SK-N-SH (cell line): ENCODE results near the gene PARN. TPM values are rescaled to one million over a fixed set of nuclear protein-coding genes. Genes with fewer than 3 reads are reported as not detected.

ENCODE experiments used
- CTCF ChIA-PET: fragments of 300-600, 350-600 bp; formaldehyde crosslinking; extraction: SDS; loops from one replicate; lab custom pipeline; 2021; lab: Yijun Ruan, JAX
- POLR2A ChIA-PET: fragments of 350-600 bp; sonication (Branson Sonifier 250); formaldehyde crosslinking; extraction: SDS; loops from one replicate; lab custom pipeline; 2020; ENCODE audit warnings: antibody characterized with exemption, inconsistent platforms; lab: Yijun Ruan, JAX
- DNase-seq: peaks from one replicate; pipeline ENCODE4 v3.0.0; 2012
- H2AFZ ChIP-seq: fragments of 200-600 bp; sonication (generic); 2 replicates; pipeline ENCODE4 v1.8.1; 2016; ENCODE audit warnings: antibody characterized with exemption, mild to moderate bottlenecking, low read depth
- H3F3A ChIP-seq: fragments of 200-600 bp; sonication (generic); replicated peaks from 2 replicates; pipeline ENCODE3; 2016; ENCODE audit warnings: antibody characterized with exemption, mild to moderate bottlenecking; ENCODE audit not compliant: insufficient read depth
- H3K27ac ChIP-seq, 2 experiments: fragments of 200-500 bp in 1 of 2; fragments of 200-600 bp in 1 of 2; sonication (Bioruptor generic) in 1 of 2; sonication (generic), shearing (Covaris generic) in 1 of 2; 2 replicates each; pipeline versions ENCODE4 v1.5.1 to v1.6.1; 2014 to 2016; ENCODE audit warnings: low read depth in 2 of 2, inconsistent platforms in 1 of 2, low read length in 1 of 2, mild to moderate bottlenecking in 1 of 2, mixed read lengths in 1 of 2
- H3K27me3 ChIP-seq: fragments of 200-600 bp; sonication (generic), shearing (Covaris generic); 2 replicates; pipeline ENCODE4 v1.6.1; 2016; ENCODE audit warnings: mixed run types; ENCODE audit not compliant: insufficient read depth
- H3K36me3 ChIP-seq, 2 experiments: fragments of 200-500 bp in 1 of 2; fragments of 200-600 bp in 1 of 2; sonication (Bioruptor generic) in 1 of 2; sonication (generic) in 1 of 2; replicated peaks in 1 of 2; 2 replicates each; pipeline versions ENCODE3 to v1.5.1; 2014 to 2016; ENCODE audit warnings: low read length in 1 of 2, mild to moderate bottlenecking in 1 of 2; ENCODE audit not compliant: insufficient read depth in 2 of 2, control insufficient read depth in 1 of 2
- H3K4me1 ChIP-seq, 2 experiments: fragments of 200-500 bp in 1 of 2; fragments of 200-600 bp in 1 of 2; sonication (Bioruptor generic) in 1 of 2; sonication (generic), shearing (Covaris generic) in 1 of 2; 2 replicates each; pipeline versions ENCODE4 v1.5.1 to v1.6.1; 2014 to 2016; ENCODE audit warnings: low read depth in 1 of 2, low read length in 1 of 2, mixed run types in 1 of 2; ENCODE audit not compliant: insufficient read depth in 2 of 2, control insufficient read depth in 1 of 2
- H3K4me2 ChIP-seq: fragments of 200-600 bp; sonication (generic), shearing (Covaris generic); 2 replicates; pipeline ENCODE4 v1.6.1; 2017; ENCODE audit warnings: mixed run types
- H3K4me3 ChIP-seq, 2 experiments: fragments of 200-500 bp in 1 of 2; fragments of 200-600 bp in 1 of 2; sonication (Bioruptor generic) in 1 of 2; sonication (generic), shearing (Covaris generic) in 1 of 2; 2 replicates each; pipeline versions ENCODE4 v1.5.1 to v1.8.1; 2014 to 2016; ENCODE audit warnings: low read depth in 2 of 2, inconsistent platforms in 1 of 2, low read length in 1 of 2, mild to moderate bottlenecking in 1 of 2, mixed read lengths in 1 of 2, moderate library complexity in 1 of 2
- H3K79me2 ChIP-seq: fragments of 200-600 bp; sonication (generic); 2 replicates; pipeline ENCODE4 v1.8.1; 2017; ENCODE audit warnings: mild to moderate bottlenecking; ENCODE audit not compliant: insufficient read depth
- H3K9ac ChIP-seq: fragments of 200-600 bp; sonication (generic); 2 replicates; pipeline ENCODE4 v1.6.1; 2017; ENCODE audit warnings: mixed run types
- H3K9me2 ChIP-seq: fragments of 200-600 bp; sonication (generic); 2 replicates; pipeline ENCODE4 v1.6.1; 2017; ENCODE audit warnings: mixed run types
- H3K9me3 ChIP-seq: fragments of 200-600 bp; sonication (generic); 2 replicates; pipeline ENCODE4 v1.6.1; 2017; ENCODE audit warnings: mixed run types, mild to moderate bottlenecking, moderate library complexity
- H4K20me1 ChIP-seq: fragments of 200-600 bp; sonication (generic); 2 replicates; pipeline ENCODE4 v1.6.1; 2017; ENCODE audit warnings: mild to moderate bottlenecking, mixed run types; ENCODE audit not compliant: insufficient read depth
- CHD2 ChIP-seq: fragments of 150-350 bp; IDR thresholded peaks from 2 replicates; pipeline ENCODE4 v1.6.1; 2018; ENCODE audit warnings: low read length; ENCODE audit not compliant: partially characterized antibody
- CTCF ChIP-seq: fragments of 200-600 bp; sonication (generic); IDR thresholded peaks from 2 replicates; pipeline ENCODE4 v1.6.1; 2017; ENCODE audit warnings: antibody characterized with exemption, mild to moderate bottlenecking, moderate library complexity
- EZH2phosphoT487 ChIP-seq: fragments of 200-600 bp; sonication (generic); IDR thresholded peaks from 2 replicates; pipeline ENCODE4 v1.6.1; 2017; ENCODE audit warnings: low read depth, mixed run types, mild to moderate bottlenecking, antibody characterized with exemption, moderate library complexity, borderline replicate concordance
- FOSL2 ChIP-seq: IDR thresholded peaks from 2 replicates; pipeline ENCODE4 v1.4.0; 2012; ENCODE audit warnings: low read depth, mild to moderate bottlenecking, moderate library complexity, borderline replicate concordance
- FOXM1 ChIP-seq: IDR thresholded peaks from 2 replicates; pipeline ENCODE4 v1.4.0; 2012; ENCODE audit warnings: low read depth, mild to moderate bottlenecking
- GATA2 ChIP-seq: sonication (generic); formaldehyde crosslinking; IDR thresholded peaks from 2 replicates; pipeline ENCODE4 v1.5.0; 2020; ENCODE audit warnings: mild to moderate bottlenecking, missing genetic modification reagents
- MXI1 ChIP-seq: IDR thresholded peaks from 2 replicates; pipeline ENCODE4 v1.6.1; 2012; ENCODE audit warnings: mild to moderate bottlenecking, low read depth, low read length, improper control_type of control experiment
- RCOR1 ChIP-seq: fragments of 150-350 bp; IDR thresholded peaks from 2 replicates; pipeline ENCODE4 v1.6.1; 2017; ENCODE audit warnings: antibody characterized with exemption, low read length
- SIN3A ChIP-seq: IDR thresholded peaks from 2 replicates; pipeline ENCODE4 v1.6.1; 2012; ENCODE audit warnings: low read depth, mild to moderate bottlenecking, low read length, moderate library complexity, borderline replicate concordance
- USF2 ChIP-seq: fragments of 150-350 bp; IDR thresholded peaks from 2 replicates; pipeline ENCODE4 v1.6.1; 2017; ENCODE audit warnings: antibody characterized with exemption, low read length, low read depth, borderline replicate concordance
- WGBS: methylation state at CpG from one replicate; pipeline ENCODE4 v1.1.6; 2017; ENCODE audit warnings: low lambda C conversion rate; 5-methylcytosine and 5-hydroxymethylcytosine counted together
- polyA plus RNA-seq, 3 experiments: library from polyadenylated mRNA; depleted of rRNA; stranded (reverse); fragments of >200 nt; gene quantifications; 2 replicates each; pipeline ENCODE4 v1.2.3, GENCODE V29; 2012
- TF ChIP-seq, protein P1 (sequence below): IDR thresholded peaks from 2 replicates; pipeline ENCODE4; 2012

PARN gene
- polyA plus RNA-seq, 1 of the 3 experiments (the other 2 are of a cell fraction) = 20.5 TPM

GRCh38 chr16:14505846-14506245, 124.2 kb downstream of the PARN start (continued):
- TF ChIP-seq FOXM1 = no peak
- TF ChIP-seq EZH2phosphoT487 = no peak
- peak; percentile 20; the same call in 1 of the 2 replicates for TF ChIP-seq RCOR1
- peak; percentile 26; the same call in 1 of the 2 replicates for TF ChIP-seq GATA2
- TF ChIP-seq CHD2 = no peak
- no peak for TF ChIP-seq CTCF
- TF ChIP-seq, protein P1, sequence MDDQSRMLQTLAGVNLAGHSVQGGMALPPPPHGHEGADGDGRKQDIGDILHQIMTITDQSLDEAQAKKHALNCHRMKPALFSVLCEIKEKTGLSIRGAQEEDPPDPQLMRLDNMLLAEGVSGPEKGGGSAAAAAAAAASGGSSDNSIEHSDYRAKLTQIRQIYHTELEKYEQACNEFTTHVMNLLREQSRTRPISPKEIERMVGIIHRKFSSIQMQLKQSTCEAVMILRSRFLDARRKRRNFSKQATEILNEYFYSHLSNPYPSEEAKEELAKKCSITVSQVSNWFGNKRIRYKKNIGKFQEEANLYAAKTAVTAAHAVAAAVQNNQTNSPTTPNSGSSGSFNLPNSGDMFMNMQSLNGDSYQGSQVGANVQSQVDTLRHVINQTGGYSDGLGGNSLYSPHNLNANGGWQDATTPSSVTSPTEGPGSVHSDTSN = 0 out of 2 replicates have a peak, but pooled peaks have one; percentile 2
- TF ChIP-seq MXI1 = peak; percentile 84
- TF ChIP-seq USF2 = no peak
- TF ChIP-seq SIN3A = no peak

- H3K4me2 ChIP-seq = no peak overlapping the region
- DNase-seq = no peak
- CTCF ChIA-PET = interaction anchor here (1.5 to 2.6 kb wide), 3 partner anchors 15 to 202 kb away, joined by 3 to 8 read pairs (median 6); no protein-coding TSS in a partner anchor
- no peaks in the 10 kb centered on the region for H4K20me1 ChIP-seq
- WGBS = 80% methylated on average over 8 of the region's 9 CpGs
- no peaks in the 10 kb centered on the region for H3K27me3 ChIP-seq
- no peaks in the 10 kb centered on the region for H3K9me3 ChIP-seq
- no peak overlapping the region for H3K9ac ChIP-seq
- no peak overlapping the region for H3K4me3 ChIP-seq
- H3K4me1 ChIP-seq = peaks cover 23 to 32% of the 10 kb centered on the region in 2 experiments
- no peaks in the 10 kb centered on the region for H3K36me3 ChIP-seq
- no peak overlapping the region for H2AFZ ChIP-seq
- H3K79me2 ChIP-seq = no peaks in the 10 kb centered on the region
- H3K27ac ChIP-seq = peak overlapping the region; percentile 79 to 80; a peak in 2 of 4 replicates
- H3K9me2 ChIP-seq = no peaks in the 10 kb centered on the region
- POLR2A ChIA-PET = no interaction called here
- TF ChIP-seq FOSL2 = peak; percentile 20; the same call in 1 of the 2 replicates
- TF ChIP-seq MXI1 = no peak
- H3F3A ChIP-seq = peaks cover 31% of the 10 kb centered on the region
Measured at GRCh38 chr16:14502932-14503741, 126.9 kb downstream of the PARN start.
